Activated CD4-positive, alpha-beta T cell treated with anti-CD3 and anti-CD28 coated beads for 24 hours (primary cell): ENCODE results near the gene PSMA7.

Source experiments
- DNase-seq, 2 donors: peaks; one replicate each; pipeline ENCODE4 v3.0.0-alpha.2; 2020; ENCODE audit warnings: low read depth in 2 of 2

The PSMA7 gene

GRCh38 chr20:62088258-62089127 is 54.7 kb downstream of the PSMA7 start:
- DNase-seq = no peak

- no peak for DNase-seq
Observed at GRCh38 chr20:62087632-62088031, 55.6 kb downstream of the PSMA7 start.

GRCh38 chr20:62087227-62087626 is 56.0 kb downstream of the PSMA7 start:
- DNase-seq = no peak
